OCI-LY7 (cell line): ENCODE data around the gene CCDC77.

Experiments
- EZH2phosphoT487 ChIP-seq: fragments of 200-600 bp; sonication (generic); IDR thresholded peaks from 2 replicates; pipeline ENCODE4 v1.6.1; 2018; ENCODE audit warnings: low read depth, borderline replicate concordance, mild to moderate bottlenecking, mixed run types, antibody characterized with exemption, low read length, moderate library complexity, mixed read lengths
- TF ChIP-seq, protein P1 (sequence below): fragments of 200-600 bp; sonication (generic); conservative IDR thresholded peaks from 2 replicates; pipeline ENCODE4 v1.5.1; 2014; ENCODE audit warnings: mild to moderate bottlenecking, antibody characterized with exemption, low read length, moderate library complexity, mixed read lengths

DNA sequence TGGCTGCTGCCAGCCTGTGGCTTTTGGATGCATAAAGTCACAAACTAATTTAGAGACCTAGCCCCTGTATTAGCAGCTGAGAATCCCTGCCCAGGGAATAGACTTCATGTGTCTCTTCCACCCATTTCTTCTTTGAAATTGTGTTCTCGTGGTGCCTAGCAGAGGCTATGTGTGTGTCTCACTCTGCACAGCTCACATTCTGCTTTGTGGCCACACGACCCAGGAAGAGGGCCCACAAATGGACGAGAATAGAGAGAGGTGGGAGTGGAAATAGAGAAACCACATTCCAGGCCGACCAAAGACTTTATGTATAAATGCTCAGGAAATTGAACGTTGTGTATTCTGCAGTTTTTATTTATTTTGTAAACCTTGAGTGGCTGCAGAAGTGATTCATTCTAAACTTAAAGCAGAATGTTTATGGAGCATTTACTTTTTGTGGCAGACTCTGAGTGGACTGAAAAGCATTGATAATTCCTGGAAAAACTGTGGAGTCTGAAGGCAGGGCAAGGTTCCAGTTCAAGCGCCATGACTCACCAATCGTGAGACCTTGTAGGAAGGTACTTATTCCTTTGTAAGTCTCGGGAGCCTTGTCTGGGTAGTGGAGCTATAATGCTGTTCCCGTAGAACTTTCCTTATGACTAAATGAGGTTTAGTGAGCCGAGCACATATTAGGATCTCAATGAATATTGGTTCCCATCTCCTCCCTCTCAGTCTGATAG lies 67.4 kb downstream of the CCDC77 start:
- TF ChIP-seq, protein P1, sequence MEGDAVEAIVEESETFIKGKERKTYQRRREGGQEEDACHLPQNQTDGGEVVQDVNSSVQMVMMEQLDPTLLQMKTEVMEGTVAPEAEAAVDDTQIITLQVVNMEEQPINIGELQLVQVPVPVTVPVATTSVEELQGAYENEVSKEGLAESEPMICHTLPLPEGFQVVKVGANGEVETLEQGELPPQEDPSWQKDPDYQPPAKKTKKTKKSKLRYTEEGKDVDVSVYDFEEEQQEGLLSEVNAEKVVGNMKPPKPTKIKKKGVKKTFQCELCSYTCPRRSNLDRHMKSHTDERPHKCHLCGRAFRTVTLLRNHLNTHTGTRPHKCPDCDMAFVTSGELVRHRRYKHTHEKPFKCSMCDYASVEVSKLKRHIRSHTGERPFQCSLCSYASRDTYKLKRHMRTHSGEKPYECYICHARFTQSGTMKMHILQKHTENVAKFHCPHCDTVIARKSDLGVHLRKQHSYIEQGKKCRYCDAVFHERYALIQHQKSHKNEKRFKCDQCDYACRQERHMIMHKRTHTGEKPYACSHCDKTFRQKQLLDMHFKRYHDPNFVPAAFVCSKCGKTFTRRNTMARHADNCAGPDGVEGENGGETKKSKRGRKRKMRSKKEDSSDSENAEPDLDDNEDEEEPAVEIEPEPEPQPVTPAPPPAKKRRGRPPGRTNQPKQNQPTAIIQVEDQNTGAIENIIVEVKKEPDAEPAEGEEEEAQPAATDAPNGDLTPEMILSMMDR, result no peak
- TF ChIP-seq EZH2phosphoT487, result no peak
